T-helper 22 cell (primary cell): Measurements from ENCODE around the gene LRRTM4.

Experiments used
- DNase-seq: peaks from one replicate; pipeline ENCODE4 v3.0.0-alpha.2; 2020; ENCODE audit warnings: low read depth

LRRTM4 gene

GRCh38 chr2:76985387-76986136, 536.6 kb downstream of the LRRTM4 start:
- DNase-seq, result no peak

GRCh38 chr2:76984359-76984758, 537.8 kb downstream of the LRRTM4 start:
- no peak for DNase-seq

GRCh38 chr2:76980067-76980787, 541.9 kb downstream of the LRRTM4 start:
- no peak for DNase-seq

- DNase-seq, result no peak
These were observed 544.1 kb downstream of the LRRTM4 start for GRCh38 chr2:76977846-76978727.

GRCh38 chr2:76975752-76976151, 546.4 kb downstream of the LRRTM4 start:
- no peak for DNase-seq

GRCh38 chr2:76973610-76974009, 548.6 kb downstream of the LRRTM4 start:
- no peak for DNase-seq

GRCh38 chr2:76965772-76966171, 556.4 kb downstream of the LRRTM4 start:
- no peak for DNase-seq

- DNase-seq, result no peak
These were observed 563.4 kb downstream of the LRRTM4 start for GRCh38 chr2:76958749-76959148.

- no peak for DNase-seq
These were observed 568.3 kb downstream of the LRRTM4 start for GRCh38 chr2:76953733-76954347.

GRCh38 chr2:76946631-76947145, 575.5 kb downstream of the LRRTM4 start:
- DNase-seq, result no peak

- no peak for DNase-seq
These were observed 581.6 kb downstream of the LRRTM4 start for GRCh38 chr2:76940559-76940958.

- DNase-seq, result no peak
These were observed 584.0 kb downstream of the LRRTM4 start for GRCh38 chr2:76938153-76938552.

- no peak for DNase-seq
These were observed 589.6 kb downstream of the LRRTM4 start for GRCh38 chr2:76932550-76932949.

- no peak for DNase-seq
These were observed 592.0 kb downstream of the LRRTM4 start for GRCh38 chr2:76930056-76930744.

GRCh38 chr2:76928026-76928425, 594.1 kb downstream of the LRRTM4 start:
- no peak for DNase-seq

- no peak for DNase-seq
These were observed 601.2 kb downstream of the LRRTM4 start for GRCh38 chr2:76921006-76921405.

- DNase-seq, result no peak
These were observed 626.7 kb downstream of the LRRTM4 start for GRCh38 chr2:76895469-76895868.

GRCh38 chr2:76870581-76870980, 651.6 kb downstream of the LRRTM4 start:
- no peak for DNase-seq

GRCh38 chr2:76870011-76870410, 652.2 kb downstream of the LRRTM4 start:
- DNase-seq, result no peak

GRCh38 chr2:76867854-76868253, 654.3 kb downstream of the LRRTM4 start:
- DNase-seq, result no peak

GRCh38 chr2:76866464-76866863, 655.7 kb downstream of the LRRTM4 start:
- no peak for DNase-seq
